ENCODE results near the gene ALOX5AP. TPM values are rescaled to one million over a fixed set of nuclear protein-coding genes. Genes with fewer than 3 reads are reported as not detected.

ALOX5AP gene
- total RNA-seq, 1 experiment from 2014 or later, result not detected

GRCh38 chr13:30773561-30773960, 38.2 kb downstream of the ALOX5AP start:
- DNase-seq, result no peak
- intact Hi-C loops (cut with micrococcal nuclease; ENCODE audit: unreplicated experiment), result no loop called here
- BruUV-seq (replicated peaks), result no TSS peak
- no peak overlapping the region for H3K4me3 Mint-ChIP-seq (ENCODE audit: low read depth, unreplicated experiment)
- CTCF ChIA-PET, result no interaction called here
- H3K9me3 Mint-ChIP-seq (ENCODE audit: low read depth, unreplicated experiment), result no peaks in the 10 kb centered on the region
- no peaks in the 10 kb centered on the region for H3K36me3 Mint-ChIP-seq (ENCODE audit: insufficient read depth, unreplicated experiment)
- TF ChIP-seq CTCF (IDR thresholded peaks at IDR 0.05; ENCODE audit: unreplicated experiment), result no peak
- peaks cover 9% of the 10 kb centered on the region for H3K4me1 Mint-ChIP-seq (ENCODE audit: low read depth, unreplicated experiment)
- peaks cover under 1% of the 10 kb centered on the region for H3K27me3 Mint-ChIP-seq (ENCODE audit: unreplicated experiment)
- no peak overlapping the region for H3K27ac Mint-ChIP-seq (ENCODE audit: unreplicated experiment)

GRCh38 chr13:30774214-30774730, 38.9 kb downstream of the ALOX5AP start:
- Mint-ChIP-seq H3K27ac (ENCODE audit: unreplicated experiment) (no peak overlapping the region), H3K9me3 (ENCODE audit: low read depth, unreplicated experiment) (no peaks in the 10 kb centered on the region), H3K4me3 (ENCODE audit: low read depth, unreplicated experiment) (no peak overlapping the region), H3K36me3 (ENCODE audit: insufficient read depth, unreplicated experiment) (no peaks in the 10 kb centered on the region), H3K4me1 (ENCODE audit: low read depth, unreplicated experiment) (peaks cover 9% of the 10 kb centered on the region), H3K27me3 (ENCODE audit: unreplicated experiment) (peaks cover 8% of the 10 kb centered on the region)
- intact Hi-C loops (cut with micrococcal nuclease; ENCODE audit: unreplicated experiment), result no loop called here
- CTCF ChIA-PET, result no interaction called here
- no peak for TF ChIP-seq CTCF (IDR thresholded peaks at IDR 0.05; ENCODE audit: unreplicated experiment)
- DNase-seq, result no peak
- BruUV-seq (replicated peaks), result no TSS peak

- Mint-ChIP-seq H3K36me3 (ENCODE audit: insufficient read depth, unreplicated experiment) (no peaks in the 10 kb centered on the region), H3K9me3 (ENCODE audit: low read depth, unreplicated experiment) (no peaks in the 10 kb centered on the region), H3K4me1 (ENCODE audit: low read depth, unreplicated experiment) (peaks cover 9% of the 10 kb centered on the region), H3K27ac (ENCODE audit: unreplicated experiment) (no peak overlapping the region), H3K27me3 (ENCODE audit: unreplicated experiment) (peaks cover 23% of the 10 kb centered on the region), H3K4me3 (ENCODE audit: low read depth, unreplicated experiment) (no peak overlapping the region)
- BruUV-seq (replicated peaks), result no TSS peak
- TF ChIP-seq CTCF (IDR thresholded peaks at IDR 0.05; ENCODE audit: unreplicated experiment), result no peak
- DNase-seq, result no peak
- intact Hi-C loops (cut with micrococcal nuclease; ENCODE audit: unreplicated experiment), result no loop called here
- CTCF ChIA-PET, result no interaction called here
These were observed 41.3 kb downstream of the ALOX5AP start for GRCh38 chr13:30776661-30777060.

GRCh38 chr13:30779016-30779415, 43.7 kb downstream of the ALOX5AP start:
- no peaks in the 10 kb centered on the region for H3K9me3 Mint-ChIP-seq (ENCODE audit: low read depth, unreplicated experiment)
- no TSS peak for BruUV-seq (replicated peaks)
- H3K36me3 Mint-ChIP-seq (ENCODE audit: insufficient read depth, unreplicated experiment), result no peaks in the 10 kb centered on the region
- no peak overlapping the region for H3K27ac Mint-ChIP-seq (ENCODE audit: unreplicated experiment)
- intact Hi-C loops (cut with micrococcal nuclease; ENCODE audit: unreplicated experiment), result no loop called here
- H3K4me3 Mint-ChIP-seq (ENCODE audit: low read depth, unreplicated experiment), result no peak overlapping the region
- H3K27me3 Mint-ChIP-seq (ENCODE audit: unreplicated experiment), result peaks cover 23% of the 10 kb centered on the region
- DNase-seq, result no peak
- CTCF ChIA-PET, result no interaction called here
- TF ChIP-seq CTCF (IDR thresholded peaks at IDR 0.05; ENCODE audit: unreplicated experiment), result no peak
- peaks cover 1% of the 10 kb centered on the region for H3K4me1 Mint-ChIP-seq (ENCODE audit: low read depth, unreplicated experiment)

All from Calu3 (cell line).